ENCODE measurements around the gene CCT5. TPM values are rescaled to one million over a fixed set of nuclear protein-coding genes. Genes with fewer than 3 reads are reported as not detected.
"Not testable (repeated sequence)": the region's sequence is repeated elsewhere in the genome, so short reads cannot be mapped to it uniquely, and the experiment has no call there.

CCT5 gene
- total and polyA plus RNA-seq, 4 donors = 201 to 261 (median 202) TPM

GRCh38 chr5:10268100-10268499, 18.0 kb downstream of the CCT5 start:
- H3K27ac ChIP-seq (ENCODE audit: low read depth, low read length) = no peak overlapping the region
- H3K4me3 ChIP-seq (ENCODE audit: low read depth, low read length) = no peak overlapping the region
- H3K27me3 ChIP-seq (ENCODE audit: control insufficient read depth, insufficient read depth, low read length) = no peaks in the 10 kb centered on the region
- no peaks in the 10 kb centered on the region for H3K9me3 ChIP-seq (ENCODE audit: control insufficient read depth, insufficient read depth, low read length)
- no peaks in the 10 kb centered on the region for H3K4me1 ChIP-seq (ENCODE audit: control insufficient read depth, insufficient read depth, low read length)
- WGBS (ENCODE audit: insufficient coverage) = 96% methylated on average over 10 of the region's 10 CpGs
- DNase-seq (ENCODE audit: low read depth in 4 of 6, low spot score in 6 of 6) = no peak
- H3K36me3 ChIP-seq (ENCODE audit: control insufficient read depth, insufficient read depth, low read length) = peaks cover 4% of the 10 kb centered on the region

GRCh38 chr5:10272053-10272874, 22.2 kb downstream of the CCT5 start:
- no peaks in the 10 kb centered on the region for H3K27me3 ChIP-seq (ENCODE audit: control insufficient read depth, insufficient read depth, low read length)
- no peak for DNase-seq (ENCODE audit: low read depth in 4 of 6, low spot score in 6 of 6)
- no peak overlapping the region for H3K27ac ChIP-seq (ENCODE audit: low read depth, low read length)
- H3K4me1 ChIP-seq (ENCODE audit: control insufficient read depth, insufficient read depth, low read length) = no peaks in the 10 kb centered on the region
- no peak overlapping the region for H3K4me3 ChIP-seq (ENCODE audit: low read depth, low read length)
- WGBS (ENCODE audit: insufficient coverage) = 86% methylated on average over 8 of the region's 9 CpGs
- no peaks in the 10 kb centered on the region for H3K9me3 ChIP-seq (ENCODE audit: control insufficient read depth, insufficient read depth, low read length)
- H3K36me3 ChIP-seq (ENCODE audit: control insufficient read depth, insufficient read depth, low read length) = no peaks in the 10 kb centered on the region

- not testable (repeated sequence) for H3K27me3 ChIP-seq (ENCODE audit: control insufficient read depth, insufficient read depth, low read length); H3K27ac ChIP-seq (ENCODE audit: low read depth, low read length); DNase-seq (ENCODE audit: low read depth in 4 of 6, low spot score in 6 of 6); H3K4me1 ChIP-seq (ENCODE audit: control insufficient read depth, insufficient read depth, low read length); H3K4me3 ChIP-seq (ENCODE audit: low read depth, low read length); H3K36me3 ChIP-seq (ENCODE audit: control insufficient read depth, insufficient read depth, low read length); H3K9me3 ChIP-seq (ENCODE audit: control insufficient read depth, insufficient read depth, low read length)
- WGBS (ENCODE audit: insufficient coverage) = 85% methylated on average over 3 of the region's 6 CpGs
Measured at GRCh38 chr5:10272875-10273209, 22.8 kb downstream of the CCT5 start.

GRCh38 chr5:10275460-10275859, 25.4 kb downstream of the CCT5 start:
- H3K4me3 ChIP-seq (ENCODE audit: low read depth, low read length) = no peak overlapping the region
- H3K36me3 ChIP-seq (ENCODE audit: control insufficient read depth, insufficient read depth, low read length) = no peaks in the 10 kb centered on the region
- no peak overlapping the region for H3K27ac ChIP-seq (ENCODE audit: low read depth, low read length)
- no peaks in the 10 kb centered on the region for H3K9me3 ChIP-seq (ENCODE audit: control insufficient read depth, insufficient read depth, low read length)
- DNase-seq (ENCODE audit: low read depth in 4 of 6, low spot score in 6 of 6) = no peak
- 50% methylated on average over 5 of the region's 10 CpGs for WGBS (ENCODE audit: insufficient coverage)
- H3K27me3 ChIP-seq (ENCODE audit: control insufficient read depth, insufficient read depth, low read length) = no peaks in the 10 kb centered on the region
- H3K4me1 ChIP-seq (ENCODE audit: control insufficient read depth, insufficient read depth, low read length) = no peaks in the 10 kb centered on the region

GRCh38 chr5:10275991-10276390, 25.9 kb downstream of the CCT5 start:
- Histone ChIP-seq H3K36me3 (ENCODE audit: control insufficient read depth, insufficient read depth, low read length) (no peaks in the 10 kb centered on the region), H3K27ac (ENCODE audit: low read depth, low read length) (no peak overlapping the region), H3K27me3 (ENCODE audit: control insufficient read depth, insufficient read depth, low read length) (no peaks in the 10 kb centered on the region), H3K4me1 (ENCODE audit: control insufficient read depth, insufficient read depth, low read length) (no peaks in the 10 kb centered on the region), H3K4me3 (ENCODE audit: low read depth, low read length) (no peak overlapping the region), H3K9me3 (ENCODE audit: control insufficient read depth, insufficient read depth, low read length) (no peaks in the 10 kb centered on the region)
- WGBS (ENCODE audit: insufficient coverage) = 81% methylated on average over 7 of the region's 9 CpGs
- DNase-seq (ENCODE audit: low read depth in 4 of 6, low spot score in 6 of 6) = no peak

- DNase-seq (ENCODE audit: low read depth in 4 of 6, low spot score in 6 of 6) = no peak
- Histone ChIP-seq H3K4me1 (ENCODE audit: control insufficient read depth, insufficient read depth, low read length) (no peaks in the 10 kb centered on the region), H3K27ac (ENCODE audit: low read depth, low read length) (no peak overlapping the region), H3K36me3 (ENCODE audit: control insufficient read depth, insufficient read depth, low read length) (no peaks in the 10 kb centered on the region), H3K9me3 (ENCODE audit: control insufficient read depth, insufficient read depth, low read length) (no peaks in the 10 kb centered on the region), H3K27me3 (ENCODE audit: control insufficient read depth, insufficient read depth, low read length) (no peaks in the 10 kb centered on the region), H3K4me3 (ENCODE audit: low read depth, low read length) (no peak overlapping the region)
- WGBS (ENCODE audit: insufficient coverage) = 42% methylated on average over 3 of the region's 7 CpGs
Measured at GRCh38 chr5:10276691-10277090, 26.6 kb downstream of the CCT5 start.

GRCh38 chr5:10277773-10278630, 27.9 kb downstream of the CCT5 start:
- Histone ChIP-seq H3K27me3 (ENCODE audit: control insufficient read depth, insufficient read depth, low read length) (no peaks in the 10 kb centered on the region), H3K9me3 (ENCODE audit: control insufficient read depth, insufficient read depth, low read length) (no peaks in the 10 kb centered on the region)
- 88% methylated on average over 13 of the region's 13 CpGs for WGBS (ENCODE audit: insufficient coverage)

GRCh38 chr5:10278658-10279279, 28.7 kb downstream of the CCT5 start:
- Histone ChIP-seq H3K36me3 (ENCODE audit: control insufficient read depth, insufficient read depth, low read length) (no peaks in the 10 kb centered on the region), H3K9me3 (ENCODE audit: control insufficient read depth, insufficient read depth, low read length) (no peaks in the 10 kb centered on the region), H3K27ac (ENCODE audit: low read depth, low read length) (no peak overlapping the region), H3K4me3 (ENCODE audit: low read depth, low read length) (no peak overlapping the region), H3K4me1 (ENCODE audit: control insufficient read depth, insufficient read depth, low read length) (peaks cover under 1% of the 10 kb centered on the region), H3K27me3 (ENCODE audit: control insufficient read depth, insufficient read depth, low read length) (no peaks in the 10 kb centered on the region)
- DNase-seq (ENCODE audit: low read depth in 4 of 6, low spot score in 6 of 6) = no peak
- WGBS (ENCODE audit: insufficient coverage) = 89% methylated on average over 7 of the region's 12 CpGs

More at GRCh38 chr5:10277773-10278630, 27.9 kb downstream of the CCT5 start:
- Histone ChIP-seq H3K4me3 (ENCODE audit: low read depth, low read length) (no peak overlapping the region), H3K4me1 (ENCODE audit: control insufficient read depth, insufficient read depth, low read length) (no peaks in the 10 kb centered on the region), H3K36me3 (ENCODE audit: control insufficient read depth, insufficient read depth, low read length) (no peaks in the 10 kb centered on the region), H3K27ac (ENCODE audit: low read depth, low read length) (no peak overlapping the region)
- no peak for DNase-seq (ENCODE audit: low read depth in 4 of 6, low spot score in 6 of 6)

GRCh38 chr5:10279328-10279727, 29.2 kb downstream of the CCT5 start:
- DNase-seq (ENCODE audit: low read depth in 4 of 6, low spot score in 6 of 6) = no peak
- no peak overlapping the region for H3K27ac ChIP-seq (ENCODE audit: low read depth, low read length)
- no peak overlapping the region for H3K4me3 ChIP-seq (ENCODE audit: low read depth, low read length)
- no peaks in the 10 kb centered on the region for H3K27me3 ChIP-seq (ENCODE audit: control insufficient read depth, insufficient read depth, low read length)
- H3K4me1 ChIP-seq (ENCODE audit: control insufficient read depth, insufficient read depth, low read length) = peaks cover 5% of the 10 kb centered on the region
- no peaks in the 10 kb centered on the region for H3K36me3 ChIP-seq (ENCODE audit: control insufficient read depth, insufficient read depth, low read length)
- WGBS (ENCODE audit: insufficient coverage) = 100% methylated on average over 1 of the region's 4 CpGs
- H3K9me3 ChIP-seq (ENCODE audit: control insufficient read depth, insufficient read depth, low read length) = no peaks in the 10 kb centered on the region

Data from spinal cord (tissue), 10 donors.